ENCODE results near the gene PPM1M. TPM values are rescaled to one million over a fixed set of nuclear protein-coding genes. Genes with fewer than 3 reads are reported as not detected.

PPM1M gene
- total and polyA plus RNA-seq, 12 donors, result 5.2 to 17.6 (median 7.9) TPM

- DNase-seq (no peak), ATAC-seq (no peak)
- no peak for TF ChIP-seq CTCF (IDR thresholded peaks at IDR 0.05)
- peak overlapping the region in 9 of 10 donors; percentile 44 to 96 (median 93) for H3K27ac ChIP-seq
- H3K4me3 ChIP-seq, result peak overlapping the region in 7 of 10 donors; percentile 25 to 49 (median 38)
- intact Hi-C loops (cut with DNase I), result loop anchor here in 4 of 10 donors (2.0 to 10.0 kb wide), 6 partner anchors 44 to 222 kb away; partner anchors contain the start of genes NISCH (in 1 of the 4), TNNC1 (in 1 of the 4) and WDR82 (in 1 of the 4)
- WGBS, 2 donors, result 89 to 91% methylated on average over 5 of the region's 5 CpGs
- H3K9me3 ChIP-seq, result no peaks in the 10 kb centered on the region
- peaks cover 25 to 65% (median 54%) of the 10 kb centered on the region in 9 donors for H3K4me1 ChIP-seq
- H3K36me3 ChIP-seq, result peaks cover 0 to 75% (median 48%) of the 10 kb centered on the region in 9 donors
- H3K27me3 ChIP-seq, result no peaks in the 10 kb centered on the region
These were observed 12.4 kb upstream of the PPM1M start for GRCh38 chr3:52233108-52233591.

GRCh38 chr3:52233968-52234367, 11.6 kb upstream of the PPM1M start:
- no peaks in the 10 kb centered on the region for H3K27me3 ChIP-seq
- peak overlapping the region; percentile 24 to 96 (median 92) for H3K27ac ChIP-seq
- peak overlapping the region in 8 of 10 donors; percentile 19 to 50 (median 42) for H3K4me3 ChIP-seq
- DNase-seq (peak in 1 of 2 donors; percentile 73), ATAC-seq (peak in 7 of 8 donors; percentile 4 to 49 (median 20))
- no peaks in the 10 kb centered on the region for H3K9me3 ChIP-seq
- intact Hi-C loops (cut with DNase I), result loop anchor here in 4 of 10 donors (2.0 to 10.0 kb wide), 6 partner anchors 43 to 221 kb away; partner anchors contain the start of genes NISCH (in 1 of the 4), TNNC1 (in 1 of the 4) and WDR82 (in 1 of the 4)
- 44 to 69% methylated on average over 3 of the region's 3 CpGs for WGBS, 2 donors
- no peak for TF ChIP-seq CTCF (IDR thresholded peaks at IDR 0.05)
- peaks cover 25 to 71% (median 57%) of the 10 kb centered on the region in 9 donors for H3K4me1 ChIP-seq
- peaks cover 0 to 67% (median 40%) of the 10 kb centered on the region in 9 donors for H3K36me3 ChIP-seq

- Histone ChIP-seq H3K27me3 (no peaks in the 10 kb centered on the region), H3K4me1 (peaks cover 25 to 74% (median 60%) of the 10 kb centered on the region in 9 donors), H3K27ac (peak overlapping the region; percentile 24 to 96 (median 92)), H3K4me3 (peak overlapping the region in 9 of 10 donors; percentile 18 to 50 (median 41)), H3K9me3 (no peaks in the 10 kb centered on the region), H3K36me3 (peaks cover 0 to 58% (median 32%) of the 10 kb centered on the region in 9 donors)
- DNase-seq (peak in 1 of 2 donors; percentile 69), ATAC-seq (peak; percentile 1 to 55 (median 28))
- TF ChIP-seq CTCF (IDR thresholded peaks at IDR 0.05), result peak in 5 of 9 donors; percentile 16 to 43 (median 29)
- WGBS, 2 donors, result 59 to 73% methylated on average over 15 of the region's 15 CpGs
- intact Hi-C loops (cut with DNase I), result loop anchor here in 7 of 10 donors (5.0 to 10.0 kb wide), 7 partner anchors 38 to 220 kb away; partner anchors contain the start of genes WDR82 (in 5 of the 7), GLYCTK (in 1 of the 7), NISCH (in 1 of the 7) and TNNC1 (in 1 of the 7)
These were observed 10.8 kb upstream of the PPM1M start for GRCh38 chr3:52234516-52235447.
